ENCODE results near the gene ETV6.

ETV6 gene

DNA sequence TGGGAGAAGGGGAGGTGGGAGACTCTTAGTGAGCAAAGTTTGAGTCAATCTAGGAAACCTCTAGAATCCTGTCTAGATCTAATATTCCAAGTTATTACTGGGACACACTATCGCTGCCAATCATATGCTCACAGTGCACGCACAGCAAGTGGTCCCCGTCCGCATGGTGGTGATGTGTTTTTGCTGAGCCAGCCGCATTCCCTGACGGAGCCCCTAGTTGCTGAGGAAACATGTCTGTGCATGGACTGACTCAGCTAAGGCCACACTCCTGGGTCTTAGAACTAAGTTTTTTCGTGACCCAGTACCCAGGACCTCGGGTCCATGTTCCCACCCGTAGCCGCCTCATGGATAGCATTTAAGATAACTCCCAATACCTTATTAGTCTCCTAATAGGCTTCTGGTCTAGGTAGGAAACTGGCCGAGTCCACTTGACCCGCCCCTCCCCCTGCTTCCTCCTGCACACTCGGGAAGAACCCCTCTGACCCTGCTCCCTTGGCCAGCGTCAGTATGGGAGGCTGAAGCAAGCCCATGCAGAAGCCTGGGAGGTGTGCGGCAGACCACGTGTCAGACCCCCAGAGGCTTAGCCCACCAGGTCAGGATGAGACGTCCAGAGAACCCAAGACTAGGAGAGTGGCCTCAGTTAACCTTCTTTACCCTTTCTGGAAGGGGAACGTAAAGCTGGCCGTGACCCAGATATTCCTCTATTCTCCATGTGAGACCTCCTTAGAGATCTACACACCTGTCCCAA, 200.5 kb downstream of the ETV6 start:
- peaks cover 6% of the 10 kb centered on the region for H3K36me3 ChIP-seq (ENCODE audit: insufficient read depth, low read length)
- no peak overlapping the region for H3K4me2 ChIP-seq (ENCODE audit: low read length)
- H3K9me3 ChIP-seq (replicated peaks; ENCODE audit: low read length) = no peaks in the 10 kb centered on the region
- no peaks in the 10 kb centered on the region for H3K27me3 ChIP-seq (ENCODE audit: control insufficient read depth, insufficient read depth, low read length)
- no peak overlapping the region for H3K9ac ChIP-seq (ENCODE audit: low read depth, low read length)
- no peak overlapping the region for H3K4me3 ChIP-seq (ENCODE audit: low read length)
- no peaks in the 10 kb centered on the region for H3K4me1 ChIP-seq (ENCODE audit: control insufficient read depth, insufficient read depth, low read length)

GRCh38 chr12:11853126-11853525, 203.7 kb downstream of the ETV6 start:
- H3K9ac ChIP-seq (ENCODE audit: low read depth, low read length) = no peak overlapping the region
- H3K27me3 ChIP-seq (ENCODE audit: control insufficient read depth, insufficient read depth, low read length) = no peaks in the 10 kb centered on the region
- no peak overlapping the region for H3K4me3 ChIP-seq (ENCODE audit: low read length)
- H3K36me3 ChIP-seq (ENCODE audit: insufficient read depth, low read length) = peaks cover 6% of the 10 kb centered on the region
- no peaks in the 10 kb centered on the region for H3K9me3 ChIP-seq (replicated peaks; ENCODE audit: low read length)
- no peak overlapping the region for H3K4me2 ChIP-seq (ENCODE audit: low read length)
- no peaks in the 10 kb centered on the region for H3K4me1 ChIP-seq (ENCODE audit: control insufficient read depth, insufficient read depth, low read length)

GRCh38 chr12:11854011-11854499, 204.6 kb downstream of the ETV6 start:
- Histone ChIP-seq H3K4me1 (ENCODE audit: control insufficient read depth, insufficient read depth, low read length) (no peaks in the 10 kb centered on the region), H3K36me3 (ENCODE audit: insufficient read depth, low read length) (peaks cover 6% of the 10 kb centered on the region)

DNA sequence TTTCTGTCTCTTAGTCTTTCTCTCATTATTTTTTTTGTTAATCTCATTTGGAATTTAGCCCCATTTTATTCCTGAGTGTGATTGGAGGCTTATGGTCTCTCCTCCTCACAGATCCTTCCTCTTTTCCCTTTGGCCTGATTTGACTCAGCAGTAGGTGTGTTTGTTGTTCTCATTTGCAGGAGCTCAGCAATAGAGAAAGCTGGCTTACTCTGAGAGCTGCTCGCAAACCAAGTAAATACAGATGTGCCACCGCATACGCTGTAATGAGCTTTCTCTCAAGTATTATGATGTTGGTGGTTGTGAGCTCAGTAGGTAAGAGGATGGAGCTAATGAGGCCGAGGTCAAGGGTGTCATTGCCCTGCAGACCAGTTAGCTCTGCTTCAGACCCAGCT, 206.5 kb downstream of the ETV6 start:
- no peaks in the 10 kb centered on the region for H3K4me1 ChIP-seq (ENCODE audit: control insufficient read depth, insufficient read depth, low read length)
- no peak overlapping the region for H3K4me2 ChIP-seq (ENCODE audit: low read length)
- H3K4me3 ChIP-seq (ENCODE audit: low read length) = no peak overlapping the region
- H3K27me3 ChIP-seq (ENCODE audit: control insufficient read depth, insufficient read depth, low read length) = no peaks in the 10 kb centered on the region
- H3K9me3 ChIP-seq (replicated peaks; ENCODE audit: low read length) = no peaks in the 10 kb centered on the region
- peaks cover 6% of the 10 kb centered on the region for H3K36me3 ChIP-seq (ENCODE audit: insufficient read depth, low read length)
- H3K9ac ChIP-seq (ENCODE audit: low read depth, low read length) = no peak overlapping the region

More at GRCh38 chr12:11854011-11854499, 204.6 kb downstream of the ETV6 start:
- H3K9me3 ChIP-seq (replicated peaks; ENCODE audit: low read length) = no peaks in the 10 kb centered on the region
- no peaks in the 10 kb centered on the region for H3K27me3 ChIP-seq (ENCODE audit: control insufficient read depth, insufficient read depth, low read length)
- H3K9ac ChIP-seq (ENCODE audit: low read depth, low read length) = no peak overlapping the region
- H3K4me3 ChIP-seq (ENCODE audit: low read length) = no peak overlapping the region
- H3K4me2 ChIP-seq (ENCODE audit: low read length) = no peak overlapping the region

- Histone ChIP-seq H3K36me3 (ENCODE audit: insufficient read depth, low read length) (peaks cover 6% of the 10 kb centered on the region), H3K4me1 (ENCODE audit: control insufficient read depth, insufficient read depth, low read length) (no peaks in the 10 kb centered on the region), H3K4me2 (ENCODE audit: low read length) (no peak overlapping the region), H3K9ac (ENCODE audit: low read depth, low read length) (no peak overlapping the region), H3K4me3 (ENCODE audit: low read length) (no peak overlapping the region), H3K9me3 (replicated peaks; ENCODE audit: low read length) (no peaks in the 10 kb centered on the region), H3K27me3 (ENCODE audit: control insufficient read depth, insufficient read depth, low read length) (no peaks in the 10 kb centered on the region)
Observed at GRCh38 chr12:11856971-11857370, 207.5 kb downstream of the ETV6 start.

GRCh38 chr12:11859705-11860425, 210.4 kb downstream of the ETV6 start:
- Histone ChIP-seq H3K4me3 (ENCODE audit: low read length) (no peak overlapping the region), H3K4me1 (ENCODE audit: control insufficient read depth, insufficient read depth, low read length) (peaks cover 15% of the 10 kb centered on the region), H3K36me3 (ENCODE audit: insufficient read depth, low read length) (no peaks in the 10 kb centered on the region), H3K9me3 (replicated peaks; ENCODE audit: low read length) (no peaks in the 10 kb centered on the region), H3K9ac (ENCODE audit: low read depth, low read length) (no peak overlapping the region), H3K27me3 (ENCODE audit: control insufficient read depth, insufficient read depth, low read length) (no peaks in the 10 kb centered on the region), H3K4me2 (ENCODE audit: low read length) (no peak overlapping the region)

DNA sequence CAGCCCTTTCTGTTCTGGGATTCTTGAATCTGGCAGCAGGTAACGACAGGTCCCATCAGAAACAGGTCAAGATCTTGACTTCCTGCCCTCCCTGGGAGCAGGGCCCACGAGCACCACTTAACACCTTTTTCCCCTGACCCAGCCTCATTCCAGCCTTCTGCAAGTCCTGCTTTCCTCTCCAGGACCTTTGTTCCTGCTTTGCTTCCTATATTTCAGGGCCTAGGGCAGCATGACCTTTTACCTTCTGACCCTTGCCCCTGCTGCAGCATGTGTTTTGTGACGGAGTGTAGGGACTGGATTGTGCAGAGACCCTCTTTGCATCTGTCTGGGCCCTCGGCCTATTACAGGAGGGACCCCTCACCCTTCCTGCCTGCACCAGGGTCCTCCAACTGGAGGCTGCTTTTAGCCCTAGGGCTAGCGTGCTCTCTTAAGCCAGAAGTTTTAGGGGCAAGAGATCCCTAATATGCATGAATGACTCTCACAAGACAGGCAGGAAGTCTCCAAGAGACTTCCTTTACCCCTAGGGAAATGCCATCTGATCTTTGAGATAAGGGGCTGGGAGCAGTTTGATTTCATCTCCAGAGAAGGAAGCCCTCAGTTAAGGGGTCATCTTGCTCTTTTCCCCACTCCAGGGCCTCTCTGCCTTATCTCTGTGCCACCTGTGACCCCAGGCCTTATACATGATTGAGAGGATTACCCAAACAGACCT, 211.8 kb downstream of the ETV6 start:
- no peak overlapping the region for H3K4me3 ChIP-seq (ENCODE audit: low read length)
- peaks cover 15% of the 10 kb centered on the region for H3K4me1 ChIP-seq (ENCODE audit: control insufficient read depth, insufficient read depth, low read length)
- no peaks in the 10 kb centered on the region for H3K9me3 ChIP-seq (replicated peaks; ENCODE audit: low read length)
- H3K27me3 ChIP-seq (ENCODE audit: control insufficient read depth, insufficient read depth, low read length) = no peaks in the 10 kb centered on the region
- no peaks in the 10 kb centered on the region for H3K36me3 ChIP-seq (ENCODE audit: insufficient read depth, low read length)
- no peak overlapping the region for H3K4me2 ChIP-seq (ENCODE audit: low read length)
- no peak overlapping the region for H3K9ac ChIP-seq (ENCODE audit: low read depth, low read length)

DNA sequence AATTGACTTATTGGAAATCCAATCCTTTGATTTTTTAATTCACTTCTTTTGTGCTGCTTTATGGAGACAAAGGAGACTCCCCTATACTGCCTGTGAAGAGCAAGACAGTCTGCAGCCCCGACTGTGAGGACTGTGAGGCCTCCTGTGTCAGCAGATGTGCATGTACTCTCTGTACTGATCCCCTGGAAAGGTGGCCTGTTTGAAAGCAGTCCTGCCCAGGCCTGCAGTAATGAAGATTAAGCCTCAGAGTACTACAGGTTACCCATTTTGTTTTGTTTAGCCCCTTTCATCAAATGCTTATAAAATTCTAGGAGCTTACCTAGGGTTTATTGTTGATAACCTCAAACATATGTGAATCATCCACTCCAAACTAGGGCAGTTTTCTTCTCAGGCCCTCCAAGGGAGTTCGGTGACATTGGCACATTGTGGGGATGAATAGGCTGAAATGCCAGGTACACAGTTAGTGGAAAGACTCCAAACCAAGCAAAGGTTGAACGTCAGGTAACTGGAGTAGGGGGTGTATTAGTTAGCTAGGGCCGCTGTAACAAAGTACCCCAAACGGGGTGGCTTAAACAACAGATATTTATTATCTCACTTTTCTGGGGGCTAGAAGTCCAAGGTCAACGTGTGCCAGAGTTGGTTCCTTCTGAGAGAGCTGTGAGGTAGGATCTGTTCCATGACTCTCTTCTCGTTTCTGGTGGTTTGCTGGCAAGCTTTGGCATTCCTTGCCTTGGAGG, 212.6 kb downstream of the ETV6 start:
- peaks cover 15% of the 10 kb centered on the region for H3K4me1 ChIP-seq (ENCODE audit: control insufficient read depth, insufficient read depth, low read length)
- no peak overlapping the region for H3K4me2 ChIP-seq (ENCODE audit: low read length)

GRCh38 chr12:11862798-11863197, 213.3 kb downstream of the ETV6 start:
- Histone ChIP-seq H3K9me3 (replicated peaks; ENCODE audit: low read length) (no peaks in the 10 kb centered on the region), H3K36me3 (ENCODE audit: insufficient read depth, low read length) (no peaks in the 10 kb centered on the region), H3K4me3 (ENCODE audit: low read length) (no peak overlapping the region), H3K4me2 (ENCODE audit: low read length) (no peak overlapping the region), H3K9ac (ENCODE audit: low read depth, low read length) (peak overlapping the region; percentile 45), H3K4me1 (ENCODE audit: control insufficient read depth, insufficient read depth, low read length) (peaks cover 15% of the 10 kb centered on the region), H3K27me3 (ENCODE audit: control insufficient read depth, insufficient read depth, low read length) (no peaks in the 10 kb centered on the region)

More for the DNA sequence above, 212.6 kb downstream of the ETV6 start:
- Histone ChIP-seq H3K4me3 (ENCODE audit: low read length) (no peak overlapping the region), H3K27me3 (ENCODE audit: control insufficient read depth, insufficient read depth, low read length) (no peaks in the 10 kb centered on the region), H3K9ac (ENCODE audit: low read depth, low read length) (no peak overlapping the region), H3K9me3 (replicated peaks; ENCODE audit: low read length) (no peaks in the 10 kb centered on the region), H3K36me3 (ENCODE audit: insufficient read depth, low read length) (no peaks in the 10 kb centered on the region)

DNA sequence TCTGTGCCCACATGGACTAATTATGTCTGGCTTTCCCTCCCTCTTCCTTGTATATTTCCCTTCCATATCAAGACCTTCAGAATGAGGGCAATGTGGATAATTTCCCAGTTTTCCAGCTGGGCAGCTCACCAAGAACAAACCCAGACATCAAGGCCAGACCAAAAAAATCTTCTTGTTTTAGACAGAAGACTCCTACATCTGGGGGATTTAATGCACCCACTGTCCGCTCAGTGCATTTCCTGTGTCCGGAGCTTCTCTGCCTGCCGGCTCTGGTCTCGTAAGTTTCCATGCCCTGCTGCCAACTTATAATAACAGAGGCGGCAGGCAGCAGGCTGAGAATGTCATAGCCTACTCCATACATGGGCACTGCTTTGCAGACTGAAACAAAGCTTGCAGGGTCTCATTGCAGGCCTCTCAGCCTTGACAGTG, 214.0 kb downstream of the ETV6 start:
- peak overlapping the region; percentile 45 for H3K9ac ChIP-seq (ENCODE audit: low read depth, low read length)
- H3K9me3 ChIP-seq (replicated peaks; ENCODE audit: low read length) = no peaks in the 10 kb centered on the region
- H3K4me1 ChIP-seq (ENCODE audit: control insufficient read depth, insufficient read depth, low read length) = peaks cover 15% of the 10 kb centered on the region
- H3K4me2 ChIP-seq (ENCODE audit: low read length) = peak overlapping the region; percentile 53
- no peaks in the 10 kb centered on the region for H3K36me3 ChIP-seq (ENCODE audit: insufficient read depth, low read length)
- H3K4me3 ChIP-seq (ENCODE audit: low read length) = no peak overlapping the region
- H3K27me3 ChIP-seq (ENCODE audit: control insufficient read depth, insufficient read depth, low read length) = no peaks in the 10 kb centered on the region

DNA sequence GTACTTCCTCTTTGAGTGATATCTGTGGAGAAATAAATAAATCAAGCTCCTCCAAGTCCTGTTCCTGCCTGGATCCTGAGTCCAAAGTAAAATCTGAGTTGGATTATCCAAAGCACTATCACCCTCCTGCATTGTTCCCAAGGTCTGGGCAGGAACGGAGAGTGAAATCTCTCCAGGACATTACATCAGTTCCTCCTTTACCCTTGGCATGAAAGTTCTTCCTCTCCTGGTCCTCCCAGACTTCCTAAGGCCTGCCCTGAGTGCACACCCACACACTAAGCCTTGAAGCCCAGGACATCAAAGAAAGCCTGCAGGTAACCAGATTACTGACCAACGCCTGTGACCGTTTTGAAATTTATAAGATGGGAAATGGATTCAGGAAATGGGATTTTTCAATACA, 214.5 kb downstream of the ETV6 start:
- no peak overlapping the region for H3K9ac ChIP-seq (ENCODE audit: low read depth, low read length)
- no peaks in the 10 kb centered on the region for H3K36me3 ChIP-seq (ENCODE audit: insufficient read depth, low read length)
- no peak overlapping the region for H3K4me3 ChIP-seq (ENCODE audit: low read length)
- H3K9me3 ChIP-seq (replicated peaks; ENCODE audit: low read length) = no peaks in the 10 kb centered on the region
- no peaks in the 10 kb centered on the region for H3K27me3 ChIP-seq (ENCODE audit: control insufficient read depth, insufficient read depth, low read length)
- H3K4me1 ChIP-seq (ENCODE audit: control insufficient read depth, insufficient read depth, low read length) = peaks cover 15% of the 10 kb centered on the region
- peak overlapping the region; percentile 32 for H3K4me2 ChIP-seq (ENCODE audit: low read length)

Data from skeletal muscle satellite cell (primary cell).